ENCODE data around the gene PCDHGA1.

DNA sequence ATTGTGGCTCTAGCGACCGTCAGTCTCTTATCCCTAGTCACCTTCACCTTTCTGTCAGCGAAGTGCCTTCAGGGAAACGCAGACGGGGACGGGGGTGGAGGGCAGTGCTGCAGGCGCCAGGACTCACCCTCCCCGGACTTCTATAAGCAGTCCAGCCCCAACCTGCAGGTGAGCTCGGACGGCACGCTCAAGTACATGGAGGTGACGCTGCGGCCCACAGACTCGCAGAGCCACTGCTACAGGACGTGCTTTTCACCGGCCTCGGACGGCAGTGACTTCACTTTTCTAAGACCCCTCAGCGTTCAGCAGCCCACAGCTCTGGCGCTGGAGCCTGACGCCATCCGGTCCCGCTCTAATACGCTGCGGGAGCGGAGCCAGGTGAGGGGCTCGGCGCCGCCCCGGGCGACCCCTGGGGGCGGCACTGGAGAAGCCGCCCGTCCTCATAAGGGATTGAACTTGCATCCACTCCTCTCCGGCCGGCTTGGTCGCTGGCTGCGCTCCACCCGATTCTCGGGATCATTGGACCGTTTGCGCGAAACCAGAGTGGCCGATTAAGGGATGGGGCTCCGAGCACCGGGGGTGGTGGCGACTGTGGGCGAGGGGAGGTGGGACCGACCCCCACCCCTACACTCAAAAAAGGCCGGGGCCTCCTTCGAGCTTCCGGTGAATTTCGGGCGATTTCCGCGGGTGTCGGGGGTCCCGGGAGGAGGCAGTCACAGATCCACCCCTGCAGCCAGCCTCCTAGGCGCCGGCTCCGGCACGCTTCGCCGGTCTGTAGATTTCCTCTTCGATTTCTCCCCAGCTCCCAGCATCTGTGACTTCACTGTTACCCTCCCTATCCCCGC is 161.2 kb downstream of the PCDHGA1 start:
- TF ChIP-seq ZNF274 (IDR thresholded peaks at IDR 0.05; ENCODE audit: low read depth, low read length): no peak
- TF ChIP-seq SUZ12 (IDR thresholded peaks at IDR 0.05; ENCODE audit: extremely low read depth, insufficient read depth, insufficient read length): no peak
